GM21381 (cell line): ENCODE data around the gene CSTPP1.
"Not testable (repeated sequence)": the region's sequence is repeated elsewhere in the genome, so short reads cannot be mapped to it uniquely, and the experiment has no call there.

Experiments used
- ATAC-seq: cut with Tn5 transposase; IDR thresholded peaks from one replicate; pipeline ENCODE4 v1.9.1; 2021; ENCODE audit warnings: mild to moderate bottlenecking, moderate library complexity; ENCODE audit not compliant: unreplicated experiment

CSTPP1 gene

GRCh38 chr11:47093541-47093940 lies 157.0 kb downstream of the CSTPP1 start:
- no peak for ATAC-seq

- ATAC-seq: not testable (repeated sequence)
Measured at GRCh38 chr11:47096871-47097270, 160.3 kb downstream of the CSTPP1 start.

- not testable (repeated sequence) for ATAC-seq
Measured at GRCh38 chr11:47098223-47098622, 161.7 kb downstream of the CSTPP1 start.

- ATAC-seq: no peak
Measured at GRCh38 chr11:47099214-47099917, 162.8 kb downstream of the CSTPP1 start.

- ATAC-seq: no peak
Measured at GRCh38 chr11:47099918-47100315, 163.4 kb downstream of the CSTPP1 start.

GRCh38 chr11:47101406-47101805 lies 164.8 kb downstream of the CSTPP1 start:
- ATAC-seq: no peak

GRCh38 chr11:47104261-47104950 lies 167.8 kb downstream of the CSTPP1 start:
- no peak for ATAC-seq

GRCh38 chr11:47105541-47105940 lies 169.0 kb downstream of the CSTPP1 start:
- no peak for ATAC-seq

GRCh38 chr11:47105974-47106373 lies 169.4 kb downstream of the CSTPP1 start:
- ATAC-seq: no peak

GRCh38 chr11:47106798-47107411 lies 170.3 kb downstream of the CSTPP1 start:
- no peak for ATAC-seq

- ATAC-seq: no peak
Measured at GRCh38 chr11:47107744-47108143, 171.2 kb downstream of the CSTPP1 start.

- ATAC-seq: no peak
Measured at GRCh38 chr11:47108214-47108613, 171.7 kb downstream of the CSTPP1 start.

- no peak for ATAC-seq
Measured at GRCh38 chr11:47109051-47109726, 172.6 kb downstream of the CSTPP1 start.

GRCh38 chr11:47109727-47110246 lies 173.2 kb downstream of the CSTPP1 start:
- ATAC-seq: no peak

GRCh38 chr11:47111318-47111804 lies 174.8 kb downstream of the CSTPP1 start:
- ATAC-seq: peak; percentile 88

GRCh38 chr11:47112941-47113340 lies 176.4 kb downstream of the CSTPP1 start:
- not testable (repeated sequence) for ATAC-seq

GRCh38 chr11:47118958-47119688 lies 182.6 kb downstream of the CSTPP1 start:
- not testable (repeated sequence) for ATAC-seq

- ATAC-seq: no peak
Measured at GRCh38 chr11:47121056-47121455, 184.5 kb downstream of the CSTPP1 start.

- no peak for ATAC-seq
Measured at GRCh38 chr11:47121731-47122130, 185.2 kb downstream of the CSTPP1 start.

GRCh38 chr11:47123094-47123493 lies 186.5 kb downstream of the CSTPP1 start:
- no peak for ATAC-seq
